ENCODE measurements around the gene ERGIC3. TPM values are rescaled to one million over a fixed set of nuclear protein-coding genes. Genes with fewer than 3 reads are reported as not detected.
"Not testable (repeated sequence)": the region's sequence is repeated elsewhere in the genome, so short reads cannot be mapped to it uniquely, and the experiment has no call there.

ERGIC3 gene
- total RNA-seq, 1 donor from 2014 or later: 460 TPM

- Histone ChIP-seq H3K27me3 (ENCODE audit: control insufficient read depth, insufficient read depth, low read length) (no peaks in the 10 kb centered on the region), H3K4me3 (ENCODE audit: low read depth, low read length) (no peak overlapping the region), H3K36me3 (ENCODE audit: control insufficient read depth, insufficient read depth, low read length) (peaks cover 12% of the 10 kb centered on the region)
- DNase-seq (ENCODE audit: low read depth) (no peak), FAIRE-seq (no peak)
- TF ChIP-seq CTCF (IDR thresholded peaks at IDR 0.05; ENCODE audit: insufficient read depth, low read length, severe bottlenecking): no peak
These were observed 1.1 kb downstream of the ERGIC3 start for GRCh38 chr20:35542990-35543389.

GRCh38 chr20:35544436-35544835, 2.6 kb downstream of the ERGIC3 start:
- H3K36me3 ChIP-seq (ENCODE audit: control insufficient read depth, insufficient read depth, low read length): peaks cover 20% of the 10 kb centered on the region

GRCh38 chr20:35544941-35545340, 3.1 kb downstream of the ERGIC3 start:
- not testable (repeated sequence) for H3K27me3 ChIP-seq (ENCODE audit: control insufficient read depth, insufficient read depth, low read length); DNase-seq (ENCODE audit: low read depth); H3K4me3 ChIP-seq (ENCODE audit: low read depth, low read length); FAIRE-seq
- peaks cover 22% of the 10 kb centered on the region for H3K36me3 ChIP-seq (ENCODE audit: control insufficient read depth, insufficient read depth, low read length)

More at GRCh38 chr20:35544436-35544835, 2.6 kb downstream of the ERGIC3 start:
- TF ChIP-seq CTCF (IDR thresholded peaks at IDR 0.05; ENCODE audit: insufficient read depth, low read length, severe bottlenecking): no peak
- no peaks in the 10 kb centered on the region for H3K27me3 ChIP-seq (ENCODE audit: control insufficient read depth, insufficient read depth, low read length)
- DNase-seq (ENCODE audit: low read depth): no peak
- no peak for FAIRE-seq
- no peak overlapping the region for H3K4me3 ChIP-seq (ENCODE audit: low read depth, low read length)

GRCh38 chr20:35546127-35546526, 4.2 kb downstream of the ERGIC3 start:
- no peak overlapping the region for H3K4me3 ChIP-seq (ENCODE audit: low read depth, low read length)
- FAIRE-seq: no peak
- H3K36me3 ChIP-seq (ENCODE audit: control insufficient read depth, insufficient read depth, low read length): peaks cover 24% of the 10 kb centered on the region
- DNase-seq (ENCODE audit: low read depth): no peak
- TF ChIP-seq CTCF (IDR thresholded peaks at IDR 0.05; ENCODE audit: insufficient read depth, low read length, severe bottlenecking): no peak
- H3K27me3 ChIP-seq (ENCODE audit: control insufficient read depth, insufficient read depth, low read length): no peaks in the 10 kb centered on the region

GRCh38 chr20:35547329-35547728, 5.5 kb downstream of the ERGIC3 start:
- FAIRE-seq: no peak
- no peak for TF ChIP-seq CTCF (IDR thresholded peaks at IDR 0.05; ENCODE audit: insufficient read depth, low read length, severe bottlenecking)
- no peak for DNase-seq (ENCODE audit: low read depth)
- peaks cover 32% of the 10 kb centered on the region for H3K36me3 ChIP-seq (ENCODE audit: control insufficient read depth, insufficient read depth, low read length)
- no peaks in the 10 kb centered on the region for H3K27me3 ChIP-seq (ENCODE audit: control insufficient read depth, insufficient read depth, low read length)
- H3K4me3 ChIP-seq (ENCODE audit: low read depth, low read length): no peak overlapping the region

- Histone ChIP-seq H3K36me3 (ENCODE audit: control insufficient read depth, insufficient read depth, low read length) (peaks cover 34% of the 10 kb centered on the region), H3K4me3 (ENCODE audit: low read depth, low read length) (no peak overlapping the region), H3K27me3 (ENCODE audit: control insufficient read depth, insufficient read depth, low read length) (no peaks in the 10 kb centered on the region)
- TF ChIP-seq CTCF (IDR thresholded peaks at IDR 0.05; ENCODE audit: insufficient read depth, low read length, severe bottlenecking): no peak
- DNase-seq (ENCODE audit: low read depth) (no peak), FAIRE-seq (no peak)
These were observed 9.6 kb downstream of the ERGIC3 start for GRCh38 chr20:35551503-35551902.
